GM21717 (cell line): ENCODE data around the gene UTF1.
"Not testable (repeated sequence)": the region's sequence is repeated elsewhere in the genome, so short reads cannot be mapped to it uniquely, and the experiment has no call there.

Source experiments
- ATAC-seq: cut with Tn5 transposase; IDR thresholded peaks from one replicate; pipeline ENCODE4 v1.9.1; 2021; ENCODE audit warnings: mild to moderate bottlenecking, moderate library complexity; ENCODE audit not compliant: unreplicated experiment

UTF1 gene

DNA sequence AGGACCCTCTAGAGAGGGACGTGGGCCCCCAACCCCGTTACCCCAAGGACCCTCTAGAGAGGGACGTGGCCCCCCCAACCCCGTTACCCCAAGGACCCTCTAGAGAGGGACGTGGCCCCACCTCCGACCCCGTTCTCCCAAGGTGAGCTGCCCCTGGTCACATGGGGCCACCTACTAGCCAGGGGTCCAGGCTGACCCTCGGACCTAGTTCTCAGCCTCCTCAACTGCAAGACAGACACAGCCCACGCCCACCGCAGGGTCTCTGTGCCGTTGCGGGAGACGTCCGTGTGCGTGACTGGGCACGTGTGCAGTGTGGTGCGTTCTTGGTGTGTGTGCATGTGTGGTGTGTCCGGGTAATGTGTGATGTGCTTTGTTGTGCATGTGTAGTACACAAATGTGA, 21.6 kb upstream of the UTF1 start:
- ATAC-seq = no peak

DNA sequence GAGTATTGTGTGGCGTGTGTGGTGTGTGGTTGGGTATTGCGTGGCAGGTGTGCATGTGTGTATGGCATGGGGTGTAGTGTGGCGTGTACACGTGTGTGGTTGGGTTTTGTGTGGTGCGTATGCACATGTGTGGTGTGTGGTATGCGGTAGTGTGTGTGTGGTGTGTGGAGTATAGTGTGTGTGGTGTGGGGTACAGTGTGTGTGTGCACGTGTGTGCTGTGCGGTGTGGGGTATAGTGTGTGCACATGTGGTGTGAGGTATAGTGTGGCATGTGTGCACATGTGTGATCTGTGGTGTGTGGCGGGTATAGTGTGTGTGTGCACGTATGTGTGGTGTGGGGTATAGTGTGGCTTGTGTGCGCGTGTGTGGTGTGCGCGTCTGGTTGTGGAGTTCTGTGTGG, 20.9 kb upstream of the UTF1 start:
- no peak for ATAC-seq

DNA sequence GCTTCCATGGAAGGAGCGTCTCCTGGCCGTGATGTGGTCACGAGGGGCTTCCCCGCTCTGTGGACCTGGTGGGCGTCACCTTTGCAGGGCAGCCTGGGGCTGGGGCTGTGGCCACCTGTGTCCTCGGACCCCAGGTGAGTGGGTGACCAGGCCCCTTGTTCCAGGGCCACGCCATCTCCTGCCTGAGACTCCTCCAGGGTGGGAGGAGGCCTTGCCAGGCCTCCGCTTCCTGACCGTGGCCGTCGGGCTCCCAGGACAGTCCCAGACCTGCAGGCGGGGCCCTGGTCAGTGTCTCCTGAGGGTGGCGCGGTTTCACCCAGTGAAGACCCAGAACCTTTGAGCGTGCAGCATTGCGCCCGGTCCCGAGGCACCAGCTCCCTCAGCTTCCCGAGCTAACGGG, 20.4 kb upstream of the UTF1 start:
- ATAC-seq = no peak

DNA sequence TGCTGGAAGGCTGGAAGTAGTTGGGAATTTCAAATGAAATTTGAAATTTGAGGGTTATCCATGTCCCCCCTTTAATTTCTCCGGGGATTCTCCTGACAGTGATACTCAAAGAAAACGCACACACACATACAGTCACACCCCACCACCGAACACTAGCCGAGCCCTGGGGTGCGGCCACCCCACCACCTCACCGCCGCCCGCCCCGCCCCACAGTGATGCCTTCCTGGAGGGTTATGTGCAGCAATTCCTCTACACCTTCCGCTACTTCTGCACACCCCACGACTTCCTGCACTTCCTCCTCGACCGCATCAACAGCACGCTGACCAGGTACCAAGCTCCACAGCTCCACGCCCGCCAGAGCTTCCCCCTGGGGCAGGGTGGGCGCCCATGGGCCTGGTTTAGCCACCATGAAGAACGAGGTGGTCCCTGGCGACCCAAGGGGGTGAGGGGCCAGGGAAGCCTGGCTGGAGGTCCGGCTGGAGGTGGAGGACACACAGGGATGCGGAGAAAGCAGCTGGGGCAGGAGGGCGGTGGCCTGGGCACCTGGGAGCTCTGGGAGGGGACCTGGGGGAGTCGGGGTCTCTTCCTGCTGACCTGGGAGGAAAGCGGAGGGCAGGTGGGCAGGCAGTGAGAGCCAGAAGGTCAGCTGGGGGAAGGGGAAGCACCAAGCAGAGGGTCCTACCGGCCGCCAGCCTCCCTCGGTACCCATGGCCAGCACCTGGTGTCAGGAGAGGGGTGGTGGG, 19.4 kb upstream of the UTF1 start:
- ATAC-seq = no peak

DNA sequence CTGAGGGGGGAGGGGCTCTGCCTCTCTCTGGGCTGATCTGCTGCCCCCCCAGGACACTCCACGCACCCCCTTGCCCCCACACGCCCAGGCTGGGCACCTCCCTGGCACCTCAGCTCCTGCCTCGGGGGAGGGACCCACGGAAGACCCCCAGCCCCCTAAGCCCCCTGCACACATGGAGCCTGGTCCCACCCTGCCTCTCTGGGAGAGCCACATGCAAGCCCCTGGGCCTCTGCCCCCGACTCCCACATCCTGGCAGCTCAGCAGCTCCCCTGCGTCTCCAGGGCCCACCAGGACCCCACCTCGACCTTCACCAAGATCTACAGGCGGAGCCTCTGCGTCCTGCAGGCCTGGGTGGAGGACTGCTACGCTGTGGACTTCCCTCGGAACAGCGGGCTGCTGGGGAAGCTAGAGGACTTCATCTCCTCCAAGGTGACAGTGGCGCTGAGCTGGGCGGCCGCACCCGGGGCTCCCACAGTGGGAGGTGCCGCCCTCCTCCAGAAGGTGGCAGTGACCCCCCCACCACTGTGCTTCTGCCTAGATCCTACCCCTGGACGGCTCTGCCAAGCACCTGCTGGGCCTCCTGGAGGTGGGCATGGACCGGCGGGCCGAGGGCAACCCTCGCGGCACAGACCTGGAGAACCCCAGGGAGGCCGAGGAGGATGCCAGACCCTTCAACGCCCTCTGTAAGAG, 18.7 kb upstream of the UTF1 start:
- ATAC-seq = no peak

DNA sequence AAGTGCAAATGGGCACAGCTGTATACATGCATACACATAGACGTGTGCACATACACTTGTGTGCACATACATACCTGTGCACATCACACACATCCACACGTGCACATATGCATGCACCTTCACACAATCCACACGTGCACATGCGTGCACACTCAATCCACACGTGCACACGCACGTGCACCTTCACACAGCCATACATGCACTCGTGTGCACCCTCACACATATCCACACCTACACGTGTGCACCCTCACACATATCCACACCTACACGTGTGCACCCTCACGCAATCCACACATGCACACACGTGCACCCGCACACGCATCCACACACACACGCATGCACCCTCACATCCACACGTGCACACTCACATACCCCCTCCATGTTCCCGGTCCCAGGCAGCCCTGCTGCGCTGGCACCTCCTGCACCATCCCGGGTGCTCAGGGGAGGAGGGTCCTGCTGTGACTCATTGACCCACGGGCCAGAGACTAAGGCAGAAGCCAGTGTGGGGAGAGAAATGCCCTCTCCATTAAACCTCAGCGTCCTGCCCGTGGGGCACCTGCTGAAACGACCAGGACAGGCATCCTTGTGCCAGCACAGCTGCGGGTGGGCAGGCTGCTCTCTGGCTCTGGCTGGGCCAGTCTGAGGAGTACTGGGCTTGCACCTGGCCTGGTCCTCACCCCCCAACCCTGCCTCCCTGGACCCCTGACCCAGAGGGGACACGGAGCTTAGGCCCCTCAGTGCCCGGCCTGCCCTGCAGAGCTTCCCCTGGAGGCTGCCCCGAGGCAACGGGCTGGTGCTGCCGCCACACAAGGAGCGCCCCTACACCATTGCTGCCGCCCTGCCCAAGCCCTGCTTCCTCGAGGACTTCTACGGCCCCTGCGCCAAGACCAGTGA, 17.8 kb upstream of the UTF1 start:
- no peak for ATAC-seq

DNA sequence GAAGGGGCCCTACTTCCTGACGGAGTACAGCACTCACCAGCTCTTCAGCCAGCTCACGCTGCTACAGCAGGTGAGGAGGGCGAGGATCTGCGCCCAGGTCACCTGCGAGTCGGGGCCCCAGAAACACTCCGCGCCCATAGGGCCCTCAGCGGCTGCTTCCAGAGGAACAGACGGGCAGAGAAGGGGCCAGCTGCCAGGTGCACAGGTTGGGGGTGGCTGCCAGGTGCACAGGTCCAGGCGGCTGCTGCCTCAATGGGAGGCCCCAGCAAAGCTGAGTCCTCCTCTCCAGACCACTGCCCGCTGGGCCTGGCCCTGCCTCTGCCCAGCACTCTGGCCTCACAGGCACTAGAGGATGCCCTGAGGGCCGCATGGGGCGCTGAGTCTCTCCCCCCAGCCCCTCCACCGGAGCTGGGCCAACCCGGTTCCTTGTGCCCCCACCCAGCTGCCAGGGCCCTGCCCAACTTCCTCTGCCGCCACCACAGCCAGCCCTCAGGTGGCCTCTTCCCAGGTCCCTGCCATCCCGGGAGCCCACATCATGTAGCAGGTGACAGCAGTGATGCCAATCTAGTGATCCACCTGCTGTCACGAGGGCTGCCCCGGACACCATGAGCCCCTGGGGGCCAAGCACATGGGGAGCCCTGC, 17.0 kb upstream of the UTF1 start:
- no peak for ATAC-seq

DNA sequence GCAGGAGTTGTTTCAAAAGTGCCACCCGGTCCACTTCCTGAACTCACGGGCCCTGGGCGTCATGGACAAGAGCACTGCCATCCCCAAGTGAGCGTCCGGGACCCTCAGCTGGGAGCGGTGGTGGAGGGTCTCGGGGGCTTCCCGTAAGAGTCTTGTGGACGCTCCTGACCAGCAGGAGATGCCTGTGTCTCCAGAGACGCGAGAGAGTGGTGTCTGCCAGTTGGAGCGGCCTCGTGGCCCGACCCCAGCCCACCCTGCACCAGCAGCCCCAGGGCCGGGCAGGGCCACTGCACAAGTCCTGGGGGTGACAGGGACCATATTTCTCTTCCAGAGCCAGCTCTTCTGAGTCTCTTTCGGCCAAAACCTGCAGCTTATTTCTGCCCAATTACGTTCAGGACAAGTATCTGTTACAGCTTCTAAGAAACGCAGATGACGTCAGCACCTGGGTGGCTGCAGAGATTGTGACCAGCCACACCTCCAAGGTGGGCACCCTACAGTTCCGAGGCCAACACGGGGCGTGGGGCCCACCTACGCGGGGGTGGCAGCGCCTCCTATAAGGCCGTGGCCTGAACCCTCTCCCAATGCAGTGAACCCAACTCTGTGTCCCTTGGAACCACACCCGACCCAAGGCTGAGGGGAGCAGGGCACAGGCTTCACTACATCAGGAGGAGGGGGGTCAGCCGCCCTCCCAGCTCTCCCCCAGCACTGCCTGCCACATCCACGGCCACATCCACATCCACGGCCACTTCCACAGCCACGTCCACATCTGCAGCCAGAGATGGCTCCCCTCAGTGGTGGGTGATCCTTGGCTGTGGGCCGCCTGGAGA, 16.2 kb upstream of the UTF1 start:
- no peak for ATAC-seq

DNA sequence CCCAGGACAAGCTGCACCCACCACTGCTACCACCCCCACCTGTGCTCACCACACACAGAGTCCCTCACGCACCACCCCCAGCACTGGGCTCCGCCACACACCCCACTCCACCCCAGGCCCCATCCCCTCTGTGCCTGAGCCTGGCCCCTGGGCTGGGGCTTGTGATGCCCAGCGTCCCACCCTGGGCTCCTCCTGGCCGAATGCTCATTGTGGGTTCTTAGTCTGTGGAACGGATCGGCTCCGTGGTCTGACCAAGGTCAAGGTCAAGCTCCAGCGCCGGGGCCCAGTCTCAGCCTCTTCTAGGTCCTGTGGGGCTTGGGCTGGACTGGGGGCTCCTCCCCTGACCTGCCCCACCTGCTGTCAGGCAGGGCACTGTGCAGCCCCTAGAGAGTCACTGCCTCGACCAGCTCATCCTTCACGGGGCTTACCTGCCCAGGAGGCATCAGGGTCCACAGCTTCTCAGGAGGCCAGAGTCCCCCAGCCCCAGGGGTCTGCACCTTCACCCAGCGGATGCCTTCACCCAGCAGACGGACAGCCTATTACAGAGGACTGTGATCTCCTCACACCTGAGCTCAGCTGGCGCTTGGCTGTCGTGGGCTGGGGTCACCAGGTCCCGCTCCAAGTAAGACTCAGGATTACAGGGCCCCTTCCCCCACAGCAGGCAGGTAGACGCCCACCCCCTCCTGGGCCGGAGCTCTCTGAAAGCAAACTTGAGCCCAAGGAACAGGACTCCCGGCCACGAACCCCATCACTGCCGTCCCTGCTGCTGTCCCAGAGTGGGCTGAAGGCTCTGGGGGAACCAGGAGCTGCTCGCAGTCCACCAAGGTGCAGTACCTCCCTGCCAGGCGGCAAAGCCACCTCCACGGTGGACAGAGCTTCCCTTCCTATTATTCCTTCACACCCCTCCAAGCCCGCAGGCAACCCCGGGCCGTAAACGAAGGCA, 15.3 kb upstream of the UTF1 start:
- ATAC-seq = no peak

DNA sequence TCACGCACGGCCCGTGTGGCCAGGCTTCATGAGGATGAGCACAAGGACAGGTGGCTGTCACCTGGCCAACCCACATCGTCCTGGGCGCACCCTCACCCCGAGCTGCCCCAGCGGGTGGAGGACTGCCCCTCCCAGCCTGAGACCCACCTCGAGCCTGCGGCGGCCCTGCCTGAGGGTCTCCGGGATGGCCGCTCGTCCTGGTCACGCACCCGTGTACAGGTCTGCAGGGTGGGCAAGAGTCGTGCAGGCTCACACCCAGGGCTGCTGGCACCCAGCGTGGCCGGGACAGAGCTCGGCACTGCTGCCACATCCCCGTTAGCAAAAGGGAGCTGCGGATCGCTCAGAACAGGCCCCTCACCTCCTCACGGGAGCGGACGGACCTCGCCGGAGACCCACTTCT, 14.4 kb upstream of the UTF1 start:
- ATAC-seq = no peak

DNA sequence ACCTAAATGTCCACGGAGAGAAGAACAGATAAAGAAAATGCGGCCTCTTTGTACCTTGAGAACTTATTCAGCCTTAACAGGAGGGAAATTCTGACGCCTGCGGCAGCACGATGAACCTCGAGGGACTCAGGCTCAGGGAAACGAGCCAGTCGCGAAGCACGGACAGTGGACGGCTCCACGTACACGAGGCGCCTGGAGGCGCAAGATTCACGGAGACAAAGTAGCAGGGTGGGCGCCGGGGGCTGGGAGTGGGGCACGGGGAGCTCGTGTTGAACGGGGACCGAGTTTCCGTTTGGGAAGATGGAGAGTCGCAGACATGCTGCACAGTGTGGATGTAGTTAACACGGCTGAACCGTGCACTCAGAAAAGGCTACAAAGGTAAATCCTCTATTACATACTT, 13.2 kb upstream of the UTF1 start:
- ATAC-seq = no peak

DNA sequence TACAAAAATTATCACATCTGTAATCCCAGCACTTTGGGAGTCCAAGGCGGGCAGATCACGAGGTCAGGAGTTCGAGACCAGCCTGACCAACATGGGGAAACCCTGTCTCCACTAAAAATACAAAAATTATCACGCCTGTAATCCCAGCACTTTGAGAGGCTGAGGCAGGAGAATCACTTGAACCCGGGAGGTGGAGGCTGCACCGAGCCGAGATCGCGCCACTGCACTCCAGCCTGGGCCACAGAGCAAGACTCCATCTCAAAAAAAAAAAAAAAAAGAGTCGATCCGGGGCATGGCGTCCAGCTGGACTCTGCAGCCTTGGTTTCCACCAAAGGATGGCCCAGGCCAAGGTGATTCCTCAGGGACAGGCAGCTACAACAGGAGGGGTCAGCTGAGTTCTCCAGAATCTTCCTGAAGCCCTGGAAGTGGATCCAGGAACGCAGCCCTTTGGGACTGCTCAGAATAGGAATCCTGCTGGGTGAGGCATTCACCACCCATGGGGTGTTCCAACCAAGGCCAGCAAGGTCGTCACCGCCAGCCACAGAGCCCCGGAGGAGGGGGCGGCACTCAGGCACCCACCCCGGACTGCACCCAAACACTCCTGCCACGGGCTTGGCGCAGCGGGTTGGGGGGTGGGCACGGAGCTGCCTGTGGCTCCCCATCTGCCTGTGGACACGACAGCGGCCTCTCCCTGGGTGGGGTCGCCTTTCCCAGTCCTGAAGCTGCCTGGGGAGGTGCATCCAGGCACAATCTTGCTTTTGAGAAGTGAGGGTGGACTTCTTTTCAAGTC, 12.0 kb upstream of the UTF1 start:
- ATAC-seq = no peak

DNA sequence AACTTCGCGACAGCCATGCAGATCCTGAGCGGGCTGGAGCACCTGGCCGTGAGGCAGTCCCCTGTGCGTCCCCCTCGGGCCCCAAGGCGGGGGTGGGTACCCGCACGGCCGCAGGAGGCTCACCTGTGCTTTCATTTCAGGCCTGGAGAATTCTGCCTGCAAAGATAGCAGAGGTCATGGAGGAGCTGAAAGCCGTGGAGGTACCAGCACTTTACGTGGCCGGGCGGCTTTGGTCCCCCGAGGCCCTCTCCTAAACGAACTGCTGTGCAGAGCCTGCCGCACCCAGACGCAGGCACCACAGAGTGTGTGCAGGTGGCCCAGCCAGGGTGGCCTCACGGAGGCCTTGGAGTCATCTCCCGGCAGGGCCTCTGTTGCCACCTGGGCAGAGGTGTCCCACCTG, 11.1 kb upstream of the UTF1 start:
- ATAC-seq = no peak

DNA sequence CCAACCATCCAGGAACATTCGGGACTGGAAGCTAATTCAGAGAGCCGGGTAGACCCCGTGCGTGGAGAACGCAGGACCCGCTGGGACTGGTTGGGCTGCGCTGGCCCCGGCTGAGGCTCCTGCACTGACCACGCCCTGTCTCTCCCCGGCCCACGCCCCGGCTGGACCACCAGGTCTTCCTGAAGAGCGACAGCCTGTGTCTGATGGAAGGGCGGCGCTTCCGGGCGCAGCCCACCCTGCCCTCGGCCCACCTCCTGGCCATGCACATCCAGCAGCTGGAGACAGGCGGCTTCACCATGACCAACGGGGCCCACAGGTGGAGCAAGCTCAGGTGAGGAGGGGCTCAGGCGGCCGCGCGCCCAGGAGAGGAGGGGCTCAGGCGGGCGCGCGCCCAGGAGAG, 10.2 kb upstream of the UTF1 start:
- ATAC-seq = no peak

DNA sequence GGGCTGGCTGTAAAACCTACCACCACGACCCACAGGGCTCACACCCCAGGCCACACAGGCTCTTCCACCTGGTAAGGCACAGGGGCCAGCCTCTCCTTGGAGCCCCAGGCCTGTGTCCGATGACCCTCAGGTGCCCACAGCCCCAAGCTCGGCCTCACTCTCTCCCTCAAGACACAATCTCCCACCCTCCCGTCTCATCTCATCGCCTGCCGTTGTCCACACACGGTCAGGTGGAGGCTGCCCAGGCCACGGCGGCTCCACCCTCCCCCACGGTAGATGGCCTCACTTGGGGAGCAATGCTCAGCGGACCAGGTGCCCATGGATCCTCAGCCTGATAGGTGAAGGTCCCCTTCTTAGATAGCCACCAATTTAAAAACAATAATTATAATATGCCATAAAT, 8.7 kb upstream of the UTF1 start:
- ATAC-seq = no peak

DNA sequence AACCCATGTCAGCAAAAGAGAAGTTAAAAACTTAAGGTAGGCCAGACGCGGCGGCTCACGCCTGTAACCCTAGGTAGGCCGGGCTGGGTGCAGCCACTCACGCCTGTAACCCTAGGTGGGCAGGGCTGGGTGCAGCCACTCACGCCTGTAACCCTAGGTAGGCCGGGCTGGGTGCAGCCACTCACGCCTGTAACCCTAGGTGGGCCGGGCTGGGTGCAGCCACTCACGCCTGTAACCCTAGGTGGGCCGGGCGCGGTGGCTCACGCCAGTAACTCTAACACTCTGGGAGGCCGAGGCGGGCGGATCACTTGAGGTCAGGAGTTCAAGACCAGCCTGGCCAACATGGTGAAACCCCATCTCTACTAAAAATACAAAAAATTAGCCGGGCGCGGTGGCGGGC, 8.3 kb upstream of the UTF1 start:
- not testable (repeated sequence) for ATAC-seq

DNA sequence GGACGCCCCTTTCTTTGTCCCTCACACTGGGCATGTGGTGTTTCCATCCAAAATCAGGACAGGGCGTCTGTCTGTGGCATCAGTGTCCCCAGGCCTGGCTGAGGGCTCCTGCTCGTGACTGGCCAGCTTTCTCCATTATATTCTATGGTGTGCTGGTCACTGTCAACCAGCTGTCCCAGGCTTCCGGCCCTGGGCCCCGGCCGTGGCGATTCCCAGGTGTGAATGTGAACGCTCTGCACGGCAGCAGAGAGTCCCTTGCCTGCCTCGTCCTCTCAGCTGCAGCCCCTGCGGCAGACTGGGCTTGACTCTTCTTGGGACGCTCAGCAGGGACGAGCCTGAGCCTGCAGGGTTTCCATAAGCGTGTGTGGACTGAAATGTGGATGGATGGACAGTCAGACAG, 5.9 kb upstream of the UTF1 start:
- ATAC-seq = no peak

DNA sequence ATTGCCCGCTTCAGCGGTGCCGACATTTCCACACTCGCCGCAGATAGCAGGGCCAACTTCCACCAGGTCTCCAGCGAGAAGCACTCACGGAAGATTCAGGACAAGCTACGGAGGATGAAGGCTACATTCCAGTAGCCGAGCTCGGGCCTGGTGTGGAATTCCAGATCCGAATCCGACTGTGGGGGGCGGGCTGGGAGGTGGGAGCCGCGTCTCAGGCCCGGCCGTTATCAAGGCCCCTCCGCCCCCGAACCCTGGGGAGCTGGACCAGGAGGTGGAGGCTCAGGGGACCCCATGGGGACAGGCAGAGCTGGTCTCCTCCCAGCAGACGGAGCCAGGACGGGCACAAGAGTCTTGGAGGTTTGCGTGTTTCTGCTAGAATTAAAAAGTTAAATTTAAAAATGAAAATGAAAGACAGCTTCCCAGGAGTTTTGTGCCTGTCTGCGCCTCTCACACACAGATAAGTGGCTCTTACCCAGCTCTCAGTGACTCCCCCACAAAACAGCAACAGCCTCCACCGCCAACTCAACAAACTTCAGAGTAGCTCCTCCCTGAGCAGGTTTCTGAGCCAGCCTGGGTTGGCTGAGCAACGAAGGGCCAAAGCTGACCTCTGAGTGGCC, 5.2 kb upstream of the UTF1 start:
- ATAC-seq = no peak
